ENCODE results near the gene LCA5.

LCA5 gene

DNA sequence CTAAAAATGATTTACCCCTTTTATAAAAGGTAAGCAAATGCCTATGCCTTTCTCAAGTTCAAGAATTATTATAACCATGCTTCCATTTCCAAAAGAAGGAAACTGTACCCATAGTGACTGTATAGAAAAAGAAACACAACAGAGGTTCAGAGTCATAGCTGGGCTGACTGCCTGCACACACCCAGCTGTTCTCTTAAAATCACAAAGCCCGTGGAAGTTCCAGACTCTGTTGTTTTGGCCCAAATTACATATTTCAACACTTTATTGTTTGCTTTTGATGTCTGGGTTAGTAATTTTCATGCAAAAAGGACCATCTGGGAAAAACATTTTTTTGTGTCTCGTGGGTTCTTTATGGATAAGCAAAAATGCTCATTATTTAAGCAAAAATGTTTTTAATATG is 99.2 kb downstream of the LCA5 start:
- CTCF ChIA-PET: no interaction called here
- TF ChIP-seq, protein P1, sequence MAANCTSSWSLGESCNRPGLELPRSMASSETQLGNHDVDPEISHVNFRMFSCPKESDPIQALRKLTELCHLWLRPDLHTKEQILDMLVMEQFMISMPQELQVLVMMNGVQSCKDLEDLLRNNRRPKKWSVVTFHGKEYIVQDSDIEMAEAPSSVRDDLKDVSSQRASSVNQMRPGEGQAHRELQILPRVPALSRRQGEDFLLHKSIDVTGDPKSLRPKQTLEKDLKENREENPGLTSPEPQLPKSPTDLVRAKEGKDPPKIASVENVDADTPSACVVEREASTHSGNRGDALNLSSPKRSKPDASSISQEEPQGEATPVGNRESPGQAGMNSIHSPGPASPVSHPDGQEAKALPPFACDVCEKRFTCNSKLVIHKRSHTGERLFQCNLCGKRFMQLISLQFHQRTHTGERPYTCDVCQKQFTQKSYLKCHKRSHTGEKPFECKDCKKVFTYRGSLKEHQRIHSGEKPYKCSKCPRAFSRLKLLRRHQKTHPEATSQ (tag by site-specific recombination; IDR thresholded peaks at IDR 0.05): no peak
- TF ChIP-seq, protein P2, sequence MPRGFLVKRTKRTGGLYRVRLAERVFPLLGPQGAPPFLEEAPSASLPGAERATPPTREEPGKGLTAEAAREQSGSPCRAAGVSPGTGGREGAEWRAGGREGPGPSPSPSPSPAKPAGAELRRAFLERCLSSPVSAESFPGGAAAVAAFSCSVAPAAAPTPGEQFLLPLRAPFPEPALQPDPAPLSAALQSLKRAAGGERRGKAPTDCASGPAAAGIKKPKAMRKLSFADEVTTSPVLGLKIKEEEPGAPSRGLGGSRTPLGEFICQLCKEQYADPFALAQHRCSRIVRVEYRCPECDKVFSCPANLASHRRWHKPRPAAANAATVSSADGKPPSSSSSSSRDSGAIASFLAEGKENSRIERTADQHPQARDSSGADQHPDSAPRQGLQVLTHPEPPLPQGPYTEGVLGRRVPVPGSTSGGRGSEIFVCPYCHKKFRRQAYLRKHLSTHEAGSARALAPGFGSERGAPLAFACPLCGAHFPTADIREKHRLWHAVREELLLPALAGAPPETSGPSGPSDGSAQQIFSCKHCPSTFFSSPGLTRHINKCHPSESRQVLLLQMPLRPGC (tag by site-specific recombination; IDR thresholded peaks at IDR 0.05): no peak
- TF ChIP-seq ZNF114 (tag by site-specific recombination; IDR thresholded peaks at IDR 0.05) (no peak), KLF10 (tag by site-specific recombination; IDR thresholded peaks at IDR 0.05) (no peak), ZNF394 (tag by site-specific recombination; IDR thresholded peaks at IDR 0.05; ENCODE audit: borderline replicate concordance) (no peak), ZNF416 (tag by site-specific recombination; IDR thresholded peaks at IDR 0.05) (no peak)
- TF ChIP-seq, protein P3, sequence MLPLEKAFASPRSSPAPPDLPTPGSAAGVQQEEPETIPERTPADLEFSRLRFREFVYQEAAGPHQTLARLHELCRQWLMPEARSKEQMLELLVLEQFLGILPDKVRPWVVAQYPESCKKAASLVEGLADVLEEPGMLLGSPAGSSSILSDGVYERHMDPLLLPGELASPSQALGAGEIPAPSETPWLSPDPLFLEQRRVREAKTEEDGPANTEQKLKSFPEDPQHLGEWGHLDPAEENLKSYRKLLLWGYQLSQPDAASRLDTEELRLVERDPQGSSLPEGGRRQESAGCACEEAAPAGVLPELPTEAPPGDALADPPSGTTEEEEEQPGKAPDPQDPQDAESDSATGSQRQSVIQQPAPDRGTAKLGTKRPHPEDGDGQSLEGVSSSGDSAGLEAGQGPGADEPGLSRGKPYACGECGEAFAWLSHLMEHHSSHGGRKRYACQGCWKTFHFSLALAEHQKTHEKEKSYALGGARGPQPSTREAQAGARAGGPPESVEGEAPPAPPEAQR (tag by site-specific recombination; IDR thresholded peaks at IDR 0.05): no peak
- POLR2A ChIA-PET: no interaction called here

DNA sequence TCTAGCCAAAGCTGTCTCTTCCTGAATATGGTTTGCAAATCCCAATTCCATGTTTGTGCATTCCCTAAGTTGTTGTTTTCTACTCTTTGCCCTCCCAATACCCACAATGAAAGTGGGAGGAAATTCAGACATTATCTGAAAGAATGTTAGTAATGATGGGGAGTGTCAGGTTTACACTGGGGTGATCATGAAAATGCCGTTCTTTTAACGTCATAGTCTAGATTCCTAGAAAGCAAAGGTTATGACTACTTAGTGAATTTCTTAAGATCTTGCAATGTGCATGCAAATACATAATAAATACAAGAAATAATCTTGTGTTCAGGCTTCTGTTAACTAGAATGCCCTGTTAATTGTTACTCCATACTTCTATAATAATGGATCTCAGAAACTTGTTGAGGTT is 101.0 kb downstream of the LCA5 start:
- H3K27ac ChIP-seq (ENCODE audit: extremely low read depth, low read depth, low read length): no peak overlapping the region
- no peak for TF ChIP-seq ZNF514 (tag by site-specific recombination; IDR thresholded peaks at IDR 0.05)
- no peak for TF ChIP-seq ZNF169 (tag by site-specific recombination; IDR thresholded peaks at IDR 0.05)
- TF ChIP-seq, protein P4, sequence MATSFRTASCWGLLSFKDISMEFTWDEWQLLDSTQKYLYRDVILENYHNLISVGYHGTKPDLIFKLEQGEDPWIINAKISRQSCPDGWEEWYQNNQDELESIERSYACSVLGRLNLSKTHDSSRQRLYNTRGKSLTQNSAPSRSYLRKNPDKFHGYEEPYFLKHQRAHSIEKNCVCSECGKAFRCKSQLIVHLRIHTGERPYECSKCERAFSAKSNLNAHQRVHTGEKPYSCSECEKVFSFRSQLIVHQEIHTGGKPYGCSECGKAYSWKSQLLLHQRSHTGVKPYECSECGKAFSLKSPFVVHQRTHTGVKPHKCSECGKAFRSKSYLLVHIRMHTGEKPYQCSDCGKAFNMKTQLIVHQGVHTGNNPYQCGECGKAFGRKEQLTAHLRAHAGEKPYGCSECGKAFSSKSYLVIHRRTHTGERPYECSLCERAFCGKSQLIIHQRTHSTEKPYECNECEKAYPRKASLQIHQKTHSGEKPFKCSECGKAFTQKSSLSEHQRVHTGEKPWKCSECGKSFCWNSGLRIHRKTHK (tag by site-specific recombination; IDR thresholded peaks at IDR 0.05): no peak
- TF ChIP-seq KLF9 (tag by site-specific recombination; IDR thresholded peaks at IDR 0.05; ENCODE audit: low read depth): no peak
- TF ChIP-seq, protein P5, sequence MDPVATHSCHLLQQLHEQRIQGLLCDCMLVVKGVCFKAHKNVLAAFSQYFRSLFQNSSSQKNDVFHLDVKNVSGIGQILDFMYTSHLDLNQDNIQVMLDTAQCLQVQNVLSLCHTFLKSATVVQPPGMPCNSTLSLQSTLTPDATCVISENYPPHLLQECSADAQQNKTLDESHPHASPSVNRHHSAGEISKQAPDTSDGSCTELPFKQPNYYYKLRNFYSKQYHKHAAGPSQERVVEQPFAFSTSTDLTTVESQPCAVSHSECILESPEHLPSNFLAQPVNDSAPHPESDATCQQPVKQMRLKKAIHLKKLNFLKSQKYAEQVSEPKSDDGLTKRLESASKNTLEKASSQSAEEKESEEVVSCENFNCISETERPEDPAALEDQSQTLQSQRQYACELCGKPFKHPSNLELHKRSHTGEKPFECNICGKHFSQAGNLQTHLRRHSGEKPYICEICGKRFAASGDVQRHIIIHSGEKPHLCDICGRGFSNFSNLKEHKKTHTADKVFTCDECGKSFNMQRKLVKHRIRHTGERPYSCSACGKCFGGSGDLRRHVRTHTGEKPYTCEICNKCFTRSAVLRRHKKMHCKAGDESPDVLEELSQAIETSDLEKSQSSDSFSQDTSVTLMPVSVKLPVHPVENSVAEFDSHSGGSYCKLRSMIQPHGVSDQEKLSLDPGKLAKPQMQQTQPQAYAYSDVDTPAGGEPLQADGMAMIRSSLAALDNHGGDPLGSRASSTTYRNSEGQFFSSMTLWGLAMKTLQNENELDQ (tag by site-specific recombination; IDR thresholded peaks at IDR 0.05; ENCODE audit: low read depth): no peak
- TF ChIP-seq PRDM1 (tag by site-specific recombination; IDR thresholded peaks at IDR 0.05): no peak
- no peak for TF ChIP-seq KLF1 (tag by site-specific recombination; IDR thresholded peaks at IDR 0.05)
- TF ChIP-seq SALL2 (tag by site-specific recombination; IDR thresholded peaks at IDR 0.05; ENCODE audit: borderline replicate concordance): no peak
- no peak for TF ChIP-seq SCRT1 (tag by site-specific recombination; IDR thresholded peaks at IDR 0.05; ENCODE audit: borderline replicate concordance)
- no peak for TF ChIP-seq ZNF560 (tag by site-specific recombination; IDR thresholded peaks at IDR 0.05; ENCODE audit: borderline replicate concordance)
- no peak for TF ChIP-seq ZNF747 (tag by site-specific recombination; IDR thresholded peaks at IDR 0.05)
- H3K4me3 ChIP-seq (ENCODE audit: low read depth, low read length): no peak overlapping the region
- H3K9me3 ChIP-seq (ENCODE audit: control insufficient read depth, insufficient read depth, low read depth, low read length): no peaks in the 10 kb centered on the region
- H3K36me3 ChIP-seq (ENCODE audit: control insufficient read depth in 2 of 2, insufficient read depth in 1 of 2, low read length in 2 of 2): no peaks in the 10 kb centered on the region
- no peaks in the 10 kb centered on the region for H3K4me1 ChIP-seq (ENCODE audit: control insufficient read depth, insufficient read depth, low read length)
- CTCF ChIA-PET: no interaction called here
- POLR2A ChIA-PET: no interaction called here

More for the DNA sequence above, 99.2 kb downstream of the LCA5 start:
- H3K4me3 ChIP-seq (ENCODE audit: low read depth, low read length): no peak overlapping the region
- H3K9me3 ChIP-seq (ENCODE audit: control insufficient read depth, insufficient read depth, low read depth, low read length): no peaks in the 10 kb centered on the region
- H3K4me1 ChIP-seq (ENCODE audit: control insufficient read depth, insufficient read depth, low read length): no peaks in the 10 kb centered on the region
- H3K36me3 ChIP-seq (ENCODE audit: control insufficient read depth in 2 of 2, insufficient read depth in 1 of 2, low read length in 2 of 2): no peaks in the 10 kb centered on the region
- no peak overlapping the region for H3K27ac ChIP-seq (ENCODE audit: extremely low read depth, low read depth, low read length)

Measured in HEK293 (cell line).